ENCODE data around the gene PLEKHA1.

DNA sequence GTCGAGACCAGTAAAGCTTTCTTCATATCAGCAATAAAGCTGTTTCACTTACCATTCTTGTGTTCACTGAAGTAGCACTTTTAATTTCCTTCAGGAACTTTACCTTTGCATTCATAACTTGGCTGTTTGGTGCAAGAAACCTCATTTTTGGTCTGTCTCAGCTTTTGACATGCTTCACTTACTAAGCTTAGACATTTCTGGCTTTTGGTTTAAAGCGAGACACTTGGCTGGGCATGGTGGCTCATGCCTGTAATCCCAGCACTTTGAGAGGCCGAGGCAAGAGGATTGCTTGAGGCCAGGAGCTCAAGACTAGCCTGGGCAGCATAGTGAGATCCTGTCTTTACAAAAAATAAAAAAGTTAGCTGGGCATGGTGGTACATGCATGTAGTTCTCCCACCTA, 15.8 kb downstream of the PLEKHA1 start:
- TF ChIP-seq, protein P1, sequence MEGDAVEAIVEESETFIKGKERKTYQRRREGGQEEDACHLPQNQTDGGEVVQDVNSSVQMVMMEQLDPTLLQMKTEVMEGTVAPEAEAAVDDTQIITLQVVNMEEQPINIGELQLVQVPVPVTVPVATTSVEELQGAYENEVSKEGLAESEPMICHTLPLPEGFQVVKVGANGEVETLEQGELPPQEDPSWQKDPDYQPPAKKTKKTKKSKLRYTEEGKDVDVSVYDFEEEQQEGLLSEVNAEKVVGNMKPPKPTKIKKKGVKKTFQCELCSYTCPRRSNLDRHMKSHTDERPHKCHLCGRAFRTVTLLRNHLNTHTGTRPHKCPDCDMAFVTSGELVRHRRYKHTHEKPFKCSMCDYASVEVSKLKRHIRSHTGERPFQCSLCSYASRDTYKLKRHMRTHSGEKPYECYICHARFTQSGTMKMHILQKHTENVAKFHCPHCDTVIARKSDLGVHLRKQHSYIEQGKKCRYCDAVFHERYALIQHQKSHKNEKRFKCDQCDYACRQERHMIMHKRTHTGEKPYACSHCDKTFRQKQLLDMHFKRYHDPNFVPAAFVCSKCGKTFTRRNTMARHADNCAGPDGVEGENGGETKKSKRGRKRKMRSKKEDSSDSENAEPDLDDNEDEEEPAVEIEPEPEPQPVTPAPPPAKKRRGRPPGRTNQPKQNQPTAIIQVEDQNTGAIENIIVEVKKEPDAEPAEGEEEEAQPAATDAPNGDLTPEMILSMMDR (IDR thresholded peaks at IDR 0.05), result no peak
- no peak for TF ChIP-seq POLR2A (IDR thresholded peaks at IDR 0.05)
- no peak for TF ChIP-seq POLR2AphosphoS5 (IDR thresholded peaks at IDR 0.05)

Data from prostate gland (tissue), 2 donors.